Activated CD4-positive, CD25-positive, alpha-beta regulatory T cell treated with anti-CD3 and anti-CD28 coated beads, Interleukin-2, amount 50 U/mL, for 24 hours (primary cell): ENCODE measurements around the gene CLINT1.

ENCODE experiments used
- ATAC-seq, 2 donors: fragments of 150-1000 bp; cut with Tn5 transposase; one replicate each; pipeline ENCODE4 v1.10.0; 2021; ENCODE audit warnings: mild to moderate bottlenecking in 1 of 2, moderate library complexity in 1 of 2

The CLINT1 gene

DNA sequence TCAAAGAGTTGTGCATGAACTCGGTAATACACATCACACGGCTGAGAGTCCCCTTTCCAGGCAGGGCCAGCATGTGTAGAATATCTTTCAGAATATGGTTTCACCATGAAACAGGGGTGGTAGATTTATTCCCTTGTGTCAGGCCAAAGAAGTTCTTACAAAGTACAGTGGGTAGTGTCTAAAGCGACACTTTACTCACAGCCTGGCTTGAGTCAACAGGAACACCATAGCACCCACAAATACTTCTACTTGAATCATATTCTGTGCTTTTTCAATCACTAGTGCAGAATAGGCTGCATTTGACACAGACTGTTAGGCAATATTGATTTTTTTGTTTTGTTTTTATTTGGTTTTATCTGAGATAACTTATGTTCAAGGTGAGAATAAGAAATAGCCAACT lies 102.8 kb downstream of the CLINT1 start:
- ATAC-seq, result no peak

DNA sequence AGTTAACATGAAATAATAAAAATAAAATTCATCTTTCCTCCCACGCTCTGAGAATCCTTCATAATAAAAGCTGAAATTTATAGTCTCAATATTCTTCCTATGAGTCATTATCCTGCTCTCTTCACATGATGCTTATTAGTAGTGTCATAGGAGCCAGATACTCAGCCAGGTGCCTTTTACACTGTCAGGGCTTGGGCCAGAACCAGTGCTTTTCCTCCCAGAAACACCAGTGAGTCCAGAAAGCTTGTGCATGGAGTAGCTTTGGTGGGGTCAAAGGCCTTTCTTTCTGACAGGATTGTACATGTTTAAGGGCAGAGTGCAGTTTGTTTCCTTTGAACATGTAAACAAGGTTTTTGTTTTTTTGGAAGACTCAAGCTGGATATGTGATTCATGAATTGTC lies 108.6 kb downstream of the CLINT1 start:
- ATAC-seq, result peak in 1 of 2 donors; percentile 60

DNA sequence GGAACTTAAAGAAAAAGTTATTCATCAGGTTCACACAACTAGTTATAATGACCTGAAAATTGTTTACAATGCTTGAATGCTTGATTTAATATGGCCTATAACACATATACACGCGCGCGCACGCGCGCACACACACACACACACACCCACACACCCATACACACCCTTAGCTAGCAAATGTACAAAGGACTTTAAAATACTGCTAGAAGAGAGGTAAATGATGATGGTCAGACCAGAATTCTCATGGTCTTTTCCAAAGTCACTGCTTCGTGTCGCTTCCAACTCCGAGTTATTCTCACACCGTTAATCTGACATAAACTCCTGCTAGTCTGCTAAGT lies 109.5 kb downstream of the CLINT1 start:
- no peak for ATAC-seq

DNA sequence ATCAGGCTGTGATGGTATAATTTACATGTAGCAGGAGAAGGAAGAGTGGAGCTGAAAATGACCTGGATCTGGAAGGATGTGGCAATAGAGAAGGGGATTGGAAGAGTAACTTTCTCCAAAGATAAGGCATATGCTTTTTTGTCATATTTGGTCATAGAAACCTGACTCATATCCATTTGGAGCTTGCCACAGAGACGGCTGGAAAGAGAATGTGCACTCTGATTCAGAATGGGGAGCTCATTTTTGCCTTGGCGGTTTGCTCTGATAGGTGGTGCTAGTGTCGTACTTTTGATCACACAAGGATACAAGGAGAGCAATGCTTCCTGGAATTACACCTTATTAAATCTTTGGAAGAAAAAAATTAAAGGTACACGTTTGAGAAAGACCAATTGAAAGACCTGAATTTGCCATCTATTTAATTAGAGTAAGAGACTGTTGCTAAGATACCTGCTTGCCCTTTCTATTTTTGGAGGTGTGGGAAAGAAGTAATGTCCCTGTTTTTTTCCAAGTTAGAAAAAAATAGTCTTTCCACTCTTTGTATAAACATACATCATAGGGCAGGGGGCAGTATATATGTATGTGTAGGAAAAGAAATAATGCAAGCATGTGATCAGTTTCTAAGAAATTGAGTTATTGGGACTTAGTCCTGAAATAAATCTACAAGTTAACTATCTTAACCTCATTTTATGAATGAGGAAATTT lies 110.0 kb downstream of the CLINT1 start:
- ATAC-seq, result no peak

DNA sequence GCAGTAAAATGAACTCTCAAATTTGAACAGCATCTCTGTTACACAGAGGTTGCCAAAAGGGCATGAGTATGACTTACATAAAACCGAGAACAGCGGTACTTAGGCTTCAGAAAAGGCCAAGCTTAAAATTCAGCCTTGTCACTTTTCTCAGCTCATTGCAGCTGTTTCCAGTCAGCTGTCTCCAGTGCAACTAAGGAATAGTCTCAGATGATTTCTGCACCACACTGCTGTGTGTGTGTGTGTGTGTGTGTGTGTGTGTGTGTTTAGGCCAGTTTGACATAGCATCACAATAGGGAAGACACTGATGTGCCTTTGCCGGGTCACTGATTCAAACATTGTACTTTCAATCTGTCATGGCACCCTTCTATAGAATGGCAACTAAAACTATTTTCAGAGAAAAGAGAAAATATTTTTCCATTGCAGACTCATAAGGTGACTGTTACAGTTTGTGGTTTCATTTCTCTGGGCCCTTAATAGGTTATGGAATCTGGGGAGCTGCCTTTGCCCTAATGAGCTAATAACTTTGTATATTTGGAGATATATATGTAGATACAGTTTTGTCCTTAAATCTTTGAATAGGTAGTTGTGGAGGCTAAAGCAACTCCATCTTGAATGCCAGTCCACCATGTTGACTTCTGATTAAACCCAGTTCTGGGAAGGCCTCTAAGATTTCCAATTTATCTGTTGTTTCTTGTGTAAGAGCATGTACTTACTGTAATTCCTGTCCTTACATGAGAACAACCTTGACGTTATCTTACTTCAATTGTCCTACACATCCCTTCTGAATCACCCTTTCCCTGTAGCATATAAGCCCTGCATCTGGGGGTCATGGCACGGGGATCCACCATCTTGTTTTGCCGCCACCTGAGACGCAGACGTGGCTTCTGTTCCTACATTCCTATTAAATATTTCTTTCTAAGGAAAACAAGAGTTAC lies 110.9 kb downstream of the CLINT1 start:
- peak; percentile 18 to 24 for ATAC-seq

DNA sequence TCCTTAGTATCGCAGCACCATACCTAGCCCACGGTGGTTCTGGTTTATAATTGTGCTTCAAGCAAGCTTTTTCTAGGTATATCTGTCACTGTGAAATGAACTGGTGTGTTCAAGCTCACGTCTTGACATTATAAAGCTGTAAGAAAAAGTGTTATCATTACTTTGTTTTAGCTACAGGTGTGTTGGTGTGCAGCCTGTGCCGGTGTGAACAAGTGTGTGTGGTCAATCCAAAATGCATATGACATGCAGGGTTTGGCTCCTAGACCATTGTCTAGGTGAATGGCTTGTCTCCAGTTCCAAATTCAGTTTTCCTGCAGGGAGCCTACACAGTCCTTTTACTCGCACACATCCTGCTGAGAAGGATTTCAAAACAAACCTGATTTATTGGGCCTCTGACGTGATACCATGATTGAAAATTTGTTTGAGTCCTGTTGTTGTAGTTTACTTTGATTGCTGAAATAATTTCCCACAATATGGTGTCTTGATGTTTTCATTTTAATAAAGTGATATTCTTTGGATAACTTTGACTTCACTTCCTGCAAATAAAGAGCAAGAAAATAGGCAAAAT lies 111.7 kb downstream of the CLINT1 start:
- ATAC-seq, result no peak

DNA sequence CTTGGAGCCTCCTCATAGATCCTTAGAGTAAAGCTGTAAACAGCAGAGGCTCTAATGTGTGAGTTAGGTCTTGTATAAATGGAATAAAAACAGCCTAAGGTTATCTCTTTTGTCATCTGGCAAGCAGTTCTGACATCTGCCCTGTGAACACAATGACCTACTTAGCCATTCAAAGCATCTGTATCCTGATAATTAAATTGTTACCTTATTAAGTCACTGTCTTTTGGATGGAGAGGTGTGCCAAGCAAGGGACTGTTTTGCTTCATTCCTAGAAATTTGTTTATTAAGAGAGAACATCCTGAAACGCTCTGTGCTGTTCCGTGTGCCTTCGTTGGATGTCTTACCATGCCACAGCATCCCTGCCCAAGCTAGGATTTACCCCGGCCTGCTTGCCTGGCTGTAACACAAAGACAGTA lies 113.9 kb downstream of the CLINT1 start:
- ATAC-seq, result no peak

DNA sequence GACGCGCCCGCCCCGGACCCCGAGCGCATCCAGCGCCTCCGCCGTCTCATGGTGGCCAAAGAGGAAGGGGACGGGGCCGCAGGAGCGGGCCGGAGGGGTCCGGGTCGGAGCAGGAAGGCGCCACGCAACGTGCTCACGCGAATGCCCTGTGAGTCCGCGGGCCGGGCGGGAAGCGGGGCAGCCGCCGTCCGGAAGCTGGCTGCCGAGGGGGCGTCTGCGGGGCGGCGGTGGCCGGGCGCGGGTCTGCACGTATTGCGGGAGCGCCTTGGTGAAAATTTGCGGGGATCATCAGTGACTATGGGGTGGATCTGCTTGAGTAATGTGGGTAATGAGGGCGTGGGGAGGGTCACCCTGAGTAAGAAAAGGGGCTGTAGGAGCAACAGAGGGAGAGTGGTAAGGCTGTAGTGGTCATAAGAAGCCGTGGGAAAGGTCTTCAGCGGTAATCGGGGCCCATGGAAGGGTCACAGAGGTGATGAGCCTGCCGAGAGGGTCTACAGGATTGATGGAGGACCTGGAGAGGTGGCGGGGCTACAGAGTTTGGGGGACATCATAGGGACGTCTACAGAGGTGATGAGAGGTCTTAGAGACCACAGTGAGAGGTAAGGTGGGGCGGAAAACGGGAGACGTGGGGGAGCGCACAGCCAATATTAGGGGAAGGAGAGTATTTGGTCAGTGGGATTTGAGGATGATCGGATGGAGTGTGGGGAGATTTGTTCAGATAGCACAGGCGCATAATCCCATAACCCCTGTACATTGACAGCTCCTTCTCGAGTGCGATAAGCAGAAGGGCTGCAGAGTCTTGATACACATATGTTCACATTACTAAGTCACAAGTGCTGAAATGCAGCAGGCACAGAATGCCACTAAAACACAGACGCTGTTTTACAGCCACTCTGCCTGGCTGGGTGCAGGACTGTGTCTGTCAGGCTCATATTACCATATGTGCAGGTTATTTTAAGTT lies 114.6 kb downstream of the CLINT1 start:
- ATAC-seq, result peak in 1 of 2 donors; percentile 6

DNA sequence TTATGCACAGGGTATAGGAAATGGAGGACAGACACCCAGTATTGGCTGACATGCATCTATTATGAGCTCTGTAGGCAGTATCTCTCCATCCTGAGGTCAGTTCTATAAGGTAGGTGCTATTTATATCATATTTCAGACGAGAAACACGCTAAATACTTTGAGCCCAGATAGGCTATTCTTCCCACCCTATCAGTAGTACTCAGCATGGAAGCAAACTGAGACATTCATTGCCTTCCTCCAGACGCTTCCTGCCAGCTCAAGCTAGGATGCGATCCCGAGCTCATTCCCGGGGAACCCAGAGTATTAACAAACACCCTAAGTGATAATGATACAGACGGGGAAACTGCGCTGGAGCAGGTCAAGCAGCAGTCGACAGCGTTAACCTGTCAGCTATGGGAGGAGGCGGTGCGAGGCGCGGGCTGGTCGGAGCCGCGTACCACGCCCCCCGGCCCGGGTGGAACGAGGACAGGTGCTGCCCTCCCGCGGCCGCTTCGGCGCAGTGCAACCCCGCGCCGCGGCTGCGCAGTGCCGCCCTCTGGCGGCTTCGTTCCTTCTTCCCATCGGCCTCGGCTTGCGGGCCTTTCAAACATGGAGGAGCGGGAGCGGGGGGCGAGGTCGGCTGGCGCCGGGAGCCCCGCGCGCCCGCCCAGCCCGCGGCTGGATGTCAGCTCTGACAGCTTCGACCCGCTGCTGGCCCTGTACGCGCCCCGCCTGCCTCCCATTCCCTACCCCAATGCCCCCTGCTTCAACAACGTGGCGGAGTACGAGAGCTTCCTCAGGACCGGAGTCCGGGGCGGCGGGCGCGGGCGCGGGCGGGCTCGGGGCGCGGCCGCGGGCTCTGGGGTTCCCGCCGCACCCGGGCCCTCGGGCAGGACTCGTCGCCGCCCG lies 115.5 kb downstream of the CLINT1 start, which contains the start of gene LSM11:
LSM11 (plus strand) TSS at position 550 of the 888 bp plus-strand sequence; CDS start at position 589, 39 bp downstream.
- peak; percentile 89 for ATAC-seq

DNA sequence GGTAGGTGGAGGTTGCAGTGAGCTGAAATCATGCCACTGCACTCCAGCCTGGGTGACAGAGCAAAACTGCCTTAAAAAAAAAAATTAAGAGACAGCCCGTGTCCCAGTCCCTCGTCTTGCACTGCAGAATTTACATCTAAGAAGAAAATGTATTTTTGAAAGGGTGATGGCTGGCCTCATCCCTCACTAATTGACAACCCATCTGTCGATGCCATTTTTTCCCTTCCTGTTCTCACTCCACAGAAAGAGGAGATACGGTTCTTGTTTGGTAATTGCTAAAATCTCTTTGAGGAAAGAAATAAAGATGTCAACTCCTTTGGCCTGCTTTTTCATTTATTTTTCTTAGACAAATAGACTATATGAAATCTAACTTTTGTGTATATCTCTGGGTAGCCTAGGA lies 117.8 kb downstream of the CLINT1 start:
- no peak for ATAC-seq

DNA sequence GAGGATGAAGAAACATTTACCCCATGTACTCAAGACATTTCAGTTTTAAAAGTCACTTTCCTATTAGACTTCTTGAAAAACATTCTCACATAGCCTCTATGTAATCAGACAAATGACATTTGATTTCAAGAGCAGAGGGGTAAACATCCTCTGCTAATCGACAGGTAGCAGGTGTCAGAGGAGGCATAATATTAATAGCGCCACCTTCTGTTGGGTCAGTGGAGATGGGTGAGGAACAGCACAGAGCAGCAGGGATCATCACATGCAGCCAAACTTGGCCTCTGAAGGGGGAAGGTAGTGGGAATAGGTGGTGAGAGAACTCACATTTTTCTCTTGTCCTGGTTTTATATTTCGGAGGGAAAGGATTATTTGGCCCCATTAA lies 118.7 kb downstream of the CLINT1 start:
- ATAC-seq, result peak in 1 of 2 donors; percentile 16

DNA sequence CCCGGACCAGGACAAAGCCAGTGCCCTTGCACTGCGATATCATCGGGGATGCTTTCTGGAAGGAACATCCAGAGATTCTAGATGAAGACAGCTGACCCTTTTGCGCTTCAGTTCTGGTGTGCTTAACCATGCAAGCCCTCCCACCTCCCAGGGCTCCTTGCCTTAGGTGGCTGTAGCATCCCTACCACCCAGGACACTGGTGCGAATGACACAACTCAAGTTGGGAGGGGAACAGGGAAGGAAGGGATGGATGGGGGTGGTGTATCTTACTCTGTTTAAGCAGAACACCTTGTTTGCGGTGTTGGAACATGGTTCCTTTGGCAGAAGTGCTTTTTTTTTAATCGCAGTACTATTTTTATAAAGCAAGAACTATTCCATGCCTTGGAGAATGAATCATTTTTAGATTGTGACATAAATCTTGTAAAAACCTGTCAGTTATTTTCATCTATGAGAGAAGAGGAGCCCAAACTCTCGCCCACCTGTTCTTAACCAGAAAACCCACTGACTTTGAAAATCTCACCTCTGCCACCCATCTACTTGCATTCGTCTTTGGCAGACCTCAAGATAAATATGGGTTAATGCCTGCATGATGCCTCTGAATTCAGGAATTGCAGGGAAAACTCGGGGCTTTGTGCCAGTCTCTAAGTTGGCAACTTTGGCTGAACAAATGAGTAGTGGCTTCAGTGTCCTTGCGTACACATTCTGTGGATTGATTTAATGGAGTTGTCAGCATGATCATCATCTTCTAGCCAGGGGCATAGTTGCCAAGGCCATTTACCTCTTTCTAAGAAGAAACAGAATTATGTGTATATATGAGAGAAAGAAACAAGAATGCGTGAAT lies 119.3 kb downstream of the CLINT1 start:
- ATAC-seq, result no peak

DNA sequence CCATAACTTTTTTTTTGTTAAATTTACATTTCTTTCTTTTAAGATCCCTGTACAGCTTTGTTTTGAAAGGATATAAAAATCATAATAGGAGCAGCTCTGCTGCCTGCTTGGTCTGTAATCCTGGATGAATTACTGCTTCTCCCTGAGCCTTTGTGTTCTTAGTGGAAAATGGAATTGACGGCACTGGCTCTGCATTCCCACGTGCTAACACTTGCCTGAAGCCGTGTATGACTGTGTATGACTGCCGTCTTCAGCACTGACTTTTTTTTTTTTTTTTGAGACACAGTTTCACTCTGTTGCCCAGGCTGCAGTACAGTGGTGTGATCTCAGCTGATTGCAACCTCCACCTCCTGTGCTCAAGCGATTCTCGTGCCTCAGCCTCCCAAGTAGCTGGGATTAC lies 123.0 kb downstream of the CLINT1 start:
- no peak for ATAC-seq
